NCI-H146 (cell line): ENCODE data around the gene GALNT18.

Source experiments
- DNase-seq: peaks from one replicate; lab custom pipeline; 2025; lab: John Stamatoyannopoulos, UW

The GALNT18 gene

DNA sequence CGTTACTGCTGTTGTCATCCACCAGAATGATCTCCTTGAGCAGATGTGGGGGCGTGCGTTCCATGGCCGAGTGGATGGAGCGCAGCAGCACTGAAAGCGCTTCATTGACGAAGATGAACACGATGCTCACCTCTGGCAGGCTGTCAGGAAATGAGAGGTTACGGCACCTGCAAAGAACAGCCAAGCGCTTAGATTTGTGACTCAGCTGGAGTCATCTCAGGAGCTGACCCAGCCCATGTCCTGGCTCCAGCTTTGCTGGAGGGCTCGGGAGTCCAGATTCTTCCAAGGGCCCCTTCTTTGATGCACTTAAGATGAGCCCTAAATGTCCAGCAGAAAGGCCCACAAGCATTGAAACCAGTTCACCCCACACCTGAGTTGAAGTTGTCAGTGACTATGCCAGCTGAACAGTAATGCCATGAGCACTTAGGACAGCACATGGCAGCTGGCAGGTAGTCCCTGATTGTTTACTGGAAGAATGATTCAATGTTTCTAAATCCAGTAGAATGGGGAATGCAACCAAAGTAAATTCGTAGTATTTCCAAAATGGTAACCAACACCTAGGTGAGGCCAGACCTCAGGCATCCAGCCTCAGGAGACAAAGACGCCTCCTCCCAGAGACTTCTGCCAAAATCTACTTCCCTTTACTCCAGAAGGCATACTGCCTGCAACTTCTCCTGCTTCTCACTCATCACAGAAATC is 189.0 kb downstream of the GALNT18 start:
- no peak for DNase-seq

DNA sequence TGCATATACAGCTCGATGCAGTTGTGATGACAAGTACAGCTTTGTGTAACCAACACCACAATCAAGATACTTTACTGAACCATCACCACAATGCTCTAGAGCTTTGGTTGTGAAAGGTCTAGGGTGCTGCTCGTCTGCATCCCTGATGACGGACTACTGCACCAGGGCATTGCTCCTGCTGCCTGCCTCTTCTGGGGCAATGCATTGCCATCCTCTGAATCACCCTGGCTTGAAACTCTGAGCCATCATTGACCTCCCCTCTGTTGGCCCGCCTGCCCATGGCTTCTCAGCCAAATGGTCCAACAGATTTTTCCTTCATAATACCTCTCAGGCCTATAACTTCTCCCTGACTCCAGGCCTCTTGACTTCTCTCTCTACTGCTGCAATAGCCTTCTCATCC is 191.4 kb downstream of the GALNT18 start:
- DNase-seq, result no peak

DNA sequence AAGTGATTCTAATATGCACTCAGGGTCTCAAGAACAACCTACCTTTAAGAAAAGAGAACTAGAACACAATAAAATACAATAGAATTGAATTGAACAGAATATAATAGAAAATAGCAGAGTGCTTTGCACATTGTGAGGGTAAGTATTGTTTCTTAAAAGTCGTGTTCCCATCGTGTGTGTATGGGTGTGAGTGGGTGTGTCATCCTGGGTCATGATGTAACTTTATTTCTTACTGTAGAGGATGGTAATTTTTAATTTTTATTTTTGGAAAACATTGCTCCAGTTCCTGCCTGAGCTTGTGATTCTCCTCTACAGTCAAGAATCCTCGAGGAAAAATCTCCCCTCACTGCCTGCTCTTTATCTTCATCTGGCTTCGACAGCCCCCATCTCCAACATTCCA is 193.1 kb downstream of the GALNT18 start:
- no peak for DNase-seq

- peak; percentile 88 for DNase-seq
Measured at GRCh38 chr11:11427542-11427941, 194.3 kb downstream of the GALNT18 start.

DNA sequence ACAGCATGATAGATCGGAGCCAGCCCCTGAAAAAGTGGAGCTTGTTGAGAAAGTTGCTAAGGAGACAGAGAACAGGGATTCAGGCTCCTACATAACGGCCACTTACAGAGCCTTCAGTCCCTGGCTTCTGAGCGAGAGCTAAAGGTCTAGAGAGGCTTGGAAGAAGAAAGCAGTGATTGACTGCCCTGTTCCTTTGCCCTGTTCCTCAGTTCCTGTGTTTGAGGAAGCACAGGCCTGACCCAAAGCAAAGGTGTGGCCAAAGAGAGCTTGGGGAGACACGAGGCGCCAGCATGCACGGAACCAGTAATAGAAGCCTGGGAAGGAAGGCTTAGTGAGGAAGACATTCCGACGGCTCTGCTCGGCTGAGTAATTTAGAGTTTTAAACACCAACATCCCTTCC is 194.7 kb downstream of the GALNT18 start:
- no peak for DNase-seq

- DNase-seq, result no peak
Measured at GRCh38 chr11:11426226-11426952, 195.4 kb downstream of the GALNT18 start.

DNA sequence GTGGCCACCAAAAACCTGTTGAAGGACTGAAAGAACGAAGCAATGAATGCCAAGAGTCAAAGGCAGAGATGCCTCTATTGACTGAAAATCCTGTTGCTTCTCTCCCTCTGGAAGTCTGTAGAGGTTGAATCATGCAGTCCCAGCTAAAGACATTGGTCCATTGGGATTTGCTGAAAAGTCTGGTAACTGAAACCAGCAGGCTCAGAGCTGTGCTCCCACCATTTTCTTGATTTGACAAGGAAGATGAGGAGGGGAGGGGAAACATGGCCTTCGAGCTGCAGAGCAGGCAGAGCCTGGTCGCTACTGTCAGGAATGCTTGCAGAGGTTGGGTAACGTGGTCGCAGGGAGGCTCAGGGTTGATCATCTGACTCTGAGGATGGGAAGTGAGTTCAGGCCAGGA is 196.0 kb downstream of the GALNT18 start:
- DNase-seq, result no peak

DNA sequence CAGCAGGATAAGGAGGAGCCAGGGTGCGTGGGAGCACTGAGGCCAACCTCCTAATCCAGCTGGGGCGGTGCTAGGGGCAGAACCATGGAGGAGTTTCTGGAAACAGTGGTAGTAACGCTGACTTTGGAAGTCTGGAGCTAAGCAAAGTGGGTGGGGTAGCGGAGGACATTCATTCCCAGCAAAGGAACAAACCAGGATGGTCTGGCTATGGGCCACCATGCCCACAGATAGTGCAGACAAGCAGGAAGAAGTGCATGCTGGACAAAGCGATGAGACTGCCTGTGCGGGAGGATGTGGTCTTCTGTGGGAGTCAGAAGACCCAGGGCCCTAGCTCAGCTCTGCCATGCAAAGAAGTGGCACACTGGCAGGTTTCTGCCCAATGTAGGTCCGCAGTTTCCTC is 197.1 kb downstream of the GALNT18 start:
- DNase-seq, result no peak

DNA sequence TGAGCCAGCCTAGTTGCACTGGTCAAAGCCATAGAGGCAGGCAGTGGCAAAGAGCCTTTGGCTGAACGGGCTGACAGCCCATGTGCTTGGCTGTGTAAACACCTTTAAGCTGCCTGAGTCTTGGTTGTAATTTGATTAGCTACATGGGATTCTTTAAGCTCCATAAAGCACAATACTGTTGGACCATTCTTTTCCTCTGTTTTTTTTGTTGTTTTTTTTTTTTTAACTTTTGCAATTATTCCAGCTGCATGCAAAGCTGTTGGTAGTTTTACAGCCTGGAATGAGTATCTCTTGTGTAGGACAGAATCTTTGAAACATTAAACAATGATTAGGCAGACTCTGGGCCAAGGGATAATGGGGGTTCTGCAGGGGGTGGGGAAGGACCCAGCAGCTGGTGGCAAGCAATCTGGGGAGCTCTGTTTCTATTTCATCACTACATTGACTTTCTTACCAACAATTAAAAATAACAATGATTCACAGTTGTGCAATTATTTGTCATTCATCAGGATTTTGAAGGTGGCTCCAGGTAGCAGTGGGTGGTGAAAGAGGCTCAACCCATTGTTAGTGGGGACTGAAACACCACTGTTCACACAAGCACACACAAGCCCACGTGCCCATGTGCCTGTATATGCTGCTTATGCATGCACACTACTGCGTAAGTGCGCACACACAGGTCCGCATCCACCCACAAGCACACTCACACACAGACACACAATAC is 199.2 kb downstream of the GALNT18 start:
- DNase-seq, result peak; percentile 80

- DNase-seq, result peak; percentile 48
Measured at GRCh38 chr11:11421509-11421908, 200.3 kb downstream of the GALNT18 start.

- no peak for DNase-seq
Measured at GRCh38 chr11:11420899-11421285, 200.9 kb downstream of the GALNT18 start.

DNA sequence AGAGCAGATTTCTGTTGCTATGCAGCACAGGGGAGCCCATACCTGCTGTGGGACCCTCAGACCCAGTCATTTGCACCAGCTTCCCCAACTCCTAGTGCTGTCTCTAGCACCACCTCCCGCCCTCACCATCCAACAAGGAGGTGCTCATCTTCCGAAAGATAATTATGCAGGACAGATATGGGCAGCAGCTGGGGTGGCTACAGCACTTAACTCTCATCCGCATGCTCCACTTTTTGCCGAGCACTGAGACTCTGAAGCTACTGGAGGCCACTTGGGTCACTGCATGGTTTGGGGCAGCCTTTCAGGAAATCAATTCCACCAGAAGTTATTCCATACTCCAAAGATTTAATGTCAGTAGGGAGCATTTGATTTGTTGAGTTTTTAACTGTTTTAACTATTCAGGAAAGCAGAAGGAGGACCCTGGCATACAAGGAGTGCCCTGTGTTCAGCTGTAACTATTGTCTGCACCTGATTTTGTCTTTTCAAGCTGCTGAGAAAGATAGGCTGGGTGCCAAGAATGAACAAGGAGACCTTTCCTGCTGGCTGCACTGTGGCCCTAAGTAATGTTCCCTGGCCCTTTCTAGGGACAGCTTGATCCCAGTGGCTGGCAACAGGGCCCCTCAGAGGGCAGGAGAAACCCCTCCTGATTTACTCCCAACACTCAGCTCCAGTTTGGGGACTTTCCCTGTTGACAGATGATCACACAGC is 201.5 kb downstream of the GALNT18 start:
- no peak for DNase-seq

DNA sequence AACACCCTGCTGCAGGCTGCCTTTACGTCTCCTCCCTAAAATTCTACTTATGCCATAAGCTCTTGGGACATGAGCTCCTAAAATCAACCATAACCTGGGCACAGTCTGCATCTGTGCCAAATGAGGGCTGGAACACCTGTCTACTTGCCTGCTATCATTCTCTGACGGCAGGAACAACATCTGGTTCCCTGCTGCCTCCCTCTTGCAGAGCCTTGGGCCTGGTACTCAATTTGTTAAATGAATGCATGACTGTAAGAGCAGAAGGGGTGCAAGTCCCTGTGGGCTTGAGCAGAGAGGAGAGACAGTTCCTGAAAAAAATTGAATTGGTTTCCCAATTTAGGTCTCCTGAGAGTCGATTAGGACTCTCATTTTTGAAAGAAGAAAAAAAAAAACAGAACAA is 202.1 kb downstream of the GALNT18 start:
- DNase-seq, result no peak

GRCh38 chr11:11416917-11417316 is 204.9 kb downstream of the GALNT18 start:
- no peak for DNase-seq

GRCh38 chr11:11416502-11416901 is 205.3 kb downstream of the GALNT18 start:
- DNase-seq, result no peak

DNA sequence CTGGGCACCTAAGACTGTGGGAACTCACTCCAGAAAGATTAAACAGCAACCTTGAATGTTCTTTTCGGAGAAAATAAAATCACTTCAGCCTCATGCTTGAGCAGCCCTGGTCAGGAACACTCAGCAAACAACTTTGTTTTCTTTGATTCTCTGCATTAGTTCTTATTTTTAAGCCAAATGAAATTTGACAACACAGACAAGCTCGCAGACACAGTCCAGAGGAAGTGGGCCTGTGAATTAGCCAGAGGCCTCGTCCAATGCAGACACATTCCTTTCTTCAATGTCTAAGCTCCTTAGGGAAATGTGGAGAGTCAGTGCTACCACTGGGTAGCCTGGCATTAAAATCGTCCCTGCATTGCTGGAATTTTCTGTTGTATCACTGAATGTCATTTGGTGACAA is 205.9 kb downstream of the GALNT18 start:
- no peak for DNase-seq

- DNase-seq, result peak; percentile 73
Measured at GRCh38 chr11:11414996-11415395, 206.8 kb downstream of the GALNT18 start.

- no peak for DNase-seq
Measured at GRCh38 chr11:11413776-11414175, 208.0 kb downstream of the GALNT18 start.

DNA sequence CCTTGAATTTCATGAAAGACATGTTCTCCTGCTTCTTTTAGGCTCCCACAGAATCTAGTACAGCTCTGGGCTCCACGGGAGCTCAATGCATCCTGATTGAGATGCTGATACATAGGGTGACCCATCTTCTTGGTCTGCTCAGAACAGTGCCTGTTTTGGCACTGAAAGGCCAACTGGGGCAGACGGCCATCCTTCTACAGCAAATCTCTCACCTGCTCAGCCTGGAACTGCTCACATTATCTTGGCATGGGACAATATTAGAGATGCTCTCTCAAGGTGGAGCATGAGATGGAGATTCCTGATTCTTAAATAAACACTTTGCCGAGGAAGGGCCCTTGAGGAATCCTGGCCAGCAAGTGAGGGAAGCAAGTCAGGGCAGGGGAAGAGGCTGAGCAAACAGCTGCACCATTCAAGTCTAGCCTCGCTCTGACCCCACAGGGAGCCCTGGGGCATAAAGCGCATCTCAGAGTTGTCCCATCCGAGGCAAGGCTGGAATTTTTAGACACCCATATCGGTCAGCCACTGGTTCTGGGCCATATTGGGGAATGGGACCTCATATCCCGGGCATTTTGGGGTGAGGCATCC is 210.3 kb downstream of the GALNT18 start:
- no peak for DNase-seq

- peak; percentile 72 for DNase-seq
Measured at GRCh38 chr11:11409901-11410300, 211.9 kb downstream of the GALNT18 start.

GRCh38 chr11:11409224-11409623 is 212.6 kb downstream of the GALNT18 start:
- DNase-seq, result no peak
